HL-60 (cell line): ENCODE results near the gene LRRC49.

Experiments
- GABPA ChIP-seq: IDR thresholded peaks from 2 replicates; pipeline ENCODE4 v1.6.1; 2012; ENCODE audit warnings: low read depth
- POLR2AphosphoS5 ChIP-seq: IDR thresholded peaks from 2 replicates; pipeline ENCODE4 v1.6.1; 2012; ENCODE audit warnings: low read depth
- TF ChIP-seq, protein P1 (sequence below): IDR thresholded peaks from one replicate; pipeline ENCODE4 v1.5.1; 2011; ENCODE audit warnings: low read length, control low read depth, inconsistent platforms; ENCODE audit not compliant: insufficient read depth
- TF ChIP-seq, protein P2 (sequence below): IDR thresholded peaks from 2 replicates; pipeline ENCODE4 v1.6.1; 2012; ENCODE audit warnings: low read depth; ENCODE audit not compliant: insufficient replicate concordance

DNA sequence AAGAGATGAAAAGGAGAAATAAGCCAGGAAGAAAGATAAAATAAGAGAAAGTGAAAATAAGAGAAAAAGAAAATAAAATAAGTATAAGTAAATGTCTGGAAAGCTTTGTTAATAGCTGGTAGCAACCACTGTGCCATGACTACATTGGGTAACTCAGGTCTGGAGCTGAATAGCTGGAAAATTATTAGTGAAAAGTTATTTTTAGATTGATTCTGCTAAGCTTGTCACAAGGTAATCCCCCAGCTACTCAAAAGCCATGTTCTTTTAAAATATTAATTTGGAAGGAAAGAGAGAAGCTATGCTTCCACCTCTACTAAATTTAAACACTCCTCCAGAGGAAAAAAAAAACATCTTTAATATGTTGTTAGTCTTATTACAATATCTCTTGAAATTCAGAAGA lies 117.8 kb downstream of the LRRC49 start:
- TF ChIP-seq, protein P1, sequence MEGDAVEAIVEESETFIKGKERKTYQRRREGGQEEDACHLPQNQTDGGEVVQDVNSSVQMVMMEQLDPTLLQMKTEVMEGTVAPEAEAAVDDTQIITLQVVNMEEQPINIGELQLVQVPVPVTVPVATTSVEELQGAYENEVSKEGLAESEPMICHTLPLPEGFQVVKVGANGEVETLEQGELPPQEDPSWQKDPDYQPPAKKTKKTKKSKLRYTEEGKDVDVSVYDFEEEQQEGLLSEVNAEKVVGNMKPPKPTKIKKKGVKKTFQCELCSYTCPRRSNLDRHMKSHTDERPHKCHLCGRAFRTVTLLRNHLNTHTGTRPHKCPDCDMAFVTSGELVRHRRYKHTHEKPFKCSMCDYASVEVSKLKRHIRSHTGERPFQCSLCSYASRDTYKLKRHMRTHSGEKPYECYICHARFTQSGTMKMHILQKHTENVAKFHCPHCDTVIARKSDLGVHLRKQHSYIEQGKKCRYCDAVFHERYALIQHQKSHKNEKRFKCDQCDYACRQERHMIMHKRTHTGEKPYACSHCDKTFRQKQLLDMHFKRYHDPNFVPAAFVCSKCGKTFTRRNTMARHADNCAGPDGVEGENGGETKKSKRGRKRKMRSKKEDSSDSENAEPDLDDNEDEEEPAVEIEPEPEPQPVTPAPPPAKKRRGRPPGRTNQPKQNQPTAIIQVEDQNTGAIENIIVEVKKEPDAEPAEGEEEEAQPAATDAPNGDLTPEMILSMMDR: no peak
- TF ChIP-seq, protein P2, sequence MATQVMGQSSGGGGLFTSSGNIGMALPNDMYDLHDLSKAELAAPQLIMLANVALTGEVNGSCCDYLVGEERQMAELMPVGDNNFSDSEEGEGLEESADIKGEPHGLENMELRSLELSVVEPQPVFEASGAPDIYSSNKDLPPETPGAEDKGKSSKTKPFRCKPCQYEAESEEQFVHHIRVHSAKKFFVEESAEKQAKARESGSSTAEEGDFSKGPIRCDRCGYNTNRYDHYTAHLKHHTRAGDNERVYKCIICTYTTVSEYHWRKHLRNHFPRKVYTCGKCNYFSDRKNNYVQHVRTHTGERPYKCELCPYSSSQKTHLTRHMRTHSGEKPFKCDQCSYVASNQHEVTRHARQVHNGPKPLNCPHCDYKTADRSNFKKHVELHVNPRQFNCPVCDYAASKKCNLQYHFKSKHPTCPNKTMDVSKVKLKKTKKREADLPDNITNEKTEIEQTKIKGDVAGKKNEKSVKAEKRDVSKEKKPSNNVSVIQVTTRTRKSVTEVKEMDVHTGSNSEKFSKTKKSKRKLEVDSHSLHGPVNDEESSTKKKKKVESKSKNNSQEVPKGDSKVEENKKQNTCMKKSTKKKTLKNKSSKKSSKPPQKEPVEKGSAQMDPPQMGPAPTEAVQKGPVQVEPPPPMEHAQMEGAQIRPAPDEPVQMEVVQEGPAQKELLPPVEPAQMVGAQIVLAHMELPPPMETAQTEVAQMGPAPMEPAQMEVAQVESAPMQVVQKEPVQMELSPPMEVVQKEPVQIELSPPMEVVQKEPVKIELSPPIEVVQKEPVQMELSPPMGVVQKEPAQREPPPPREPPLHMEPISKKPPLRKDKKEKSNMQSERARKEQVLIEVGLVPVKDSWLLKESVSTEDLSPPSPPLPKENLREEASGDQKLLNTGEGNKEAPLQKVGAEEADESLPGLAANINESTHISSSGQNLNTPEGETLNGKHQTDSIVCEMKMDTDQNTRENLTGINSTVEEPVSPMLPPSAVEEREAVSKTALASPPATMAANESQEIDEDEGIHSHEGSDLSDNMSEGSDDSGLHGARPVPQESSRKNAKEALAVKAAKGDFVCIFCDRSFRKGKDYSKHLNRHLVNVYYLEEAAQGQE: no peak
- TF ChIP-seq POLR2AphosphoS5 (no peak), GABPA (no peak)
